DMS79 treated with DMSO at 0.1 percent for 48 hours (cell line): Measurements from ENCODE around the gene PLEKHJ1.

ENCODE experiments used
- DNase-seq: peaks from one replicate; lab custom pipeline; 2025; lab: John Stamatoyannopoulos, UW

The PLEKHJ1 gene

GRCh38 chr19:2234996-2235380 is 1.1 kb downstream of the PLEKHJ1 start:
- DNase-seq = no peak

- DNase-seq = no peak
Observed at GRCh38 chr19:2233601-2234280, 2.4 kb downstream of the PLEKHJ1 start.

- DNase-seq = no peak
Observed at GRCh38 chr19:2232286-2233151, 3.6 kb downstream of the PLEKHJ1 start.

- no peak for DNase-seq
Observed at GRCh38 chr19:2231621-2232221, 4.4 kb downstream of the PLEKHJ1 start.

GRCh38 chr19:2230807-2231533 is 5.2 kb downstream of the PLEKHJ1 start:
- DNase-seq = no peak

- DNase-seq = no peak
Observed at GRCh38 chr19:2230033-2230531, 6.0 kb downstream of the PLEKHJ1 start.

GRCh38 chr19:2229103-2230032 is 6.8 kb downstream of the PLEKHJ1 start:
- no peak for DNase-seq

GRCh38 chr19:2228157-2229030 is 7.7 kb downstream of the PLEKHJ1 start:
- no peak for DNase-seq

GRCh38 chr19:2227415-2228156 is 8.5 kb downstream of the PLEKHJ1 start:
- DNase-seq = no peak

- no peak for DNase-seq
Observed at GRCh38 chr19:2226840-2227360, 9.2 kb downstream of the PLEKHJ1 start.

- no peak for DNase-seq
Observed at GRCh38 chr19:2226051-2226839, 9.9 kb downstream of the PLEKHJ1 start.

GRCh38 chr19:2225415-2226050 is 10.6 kb downstream of the PLEKHJ1 start:
- no peak for DNase-seq

- DNase-seq = no peak
Observed at GRCh38 chr19:2224754-2225349, 11.3 kb downstream of the PLEKHJ1 start.

GRCh38 chr19:2223959-2224358 is 12.2 kb downstream of the PLEKHJ1 start:
- no peak for DNase-seq

- no peak for DNase-seq
Observed at GRCh38 chr19:2223391-2223790, 12.7 kb downstream of the PLEKHJ1 start.

GRCh38 chr19:2221918-2222317 is 14.2 kb downstream of the PLEKHJ1 start:
- DNase-seq = no peak

- no peak for DNase-seq
Observed at GRCh38 chr19:2221250-2221831, 14.8 kb downstream of the PLEKHJ1 start.
